AG10803 (cell line): Measurements from ENCODE around the gene CD151.

Experiments used
- DNase-seq: peaks from one replicate; pipeline ENCODE4 v3.0.0; 2010; ENCODE audit warnings: low read depth
- H3K4me3 ChIP-seq: 2 replicates; pipeline ENCODE4 v1.5.1; 2011; ENCODE audit warnings: mild to moderate bottlenecking, low read length, control low read depth
- CTCF ChIP-seq: conservative IDR thresholded peaks from 2 replicates; pipeline ENCODE4 v1.5.1; 2011; ENCODE audit warnings: mild to moderate bottlenecking, low read length, control low read depth, inconsistent platforms

CD151 gene

GRCh38 chr11:827146-827896, 5.4 kb upstream of the CD151 start:
- DNase-seq, result no peak
- no peak overlapping the region for H3K4me3 ChIP-seq
- no peak for TF ChIP-seq CTCF

GRCh38 chr11:827897-828192, 4.9 kb upstream of the CD151 start, which contains the start of gene CRACR2B:
TSS of gene CRACR2B (plus strand) at chr11:827919. CDS start at chr11:828608, 689 bp downstream.
- H3K4me3 ChIP-seq, result no peak within 1 kb of the TSS
- no peak for TF ChIP-seq CTCF

GRCh38 chr11:828506-829175, 4.1 kb upstream of the CD151 start:
- TF ChIP-seq CTCF, result no peak
- no peak overlapping the region for H3K4me3 ChIP-seq
- no peak for DNase-seq

More at GRCh38 chr11:827897-828192, 4.9 kb upstream of the CD151 start, which contains the start of gene CRACR2B:
- DNase-seq, result no peak

GRCh38 chr11:829176-829846, 3.4 kb upstream of the CD151 start:
- DNase-seq, result no peak
- TF ChIP-seq CTCF, result no peak
- H3K4me3 ChIP-seq, result no peak overlapping the region

DNA sequence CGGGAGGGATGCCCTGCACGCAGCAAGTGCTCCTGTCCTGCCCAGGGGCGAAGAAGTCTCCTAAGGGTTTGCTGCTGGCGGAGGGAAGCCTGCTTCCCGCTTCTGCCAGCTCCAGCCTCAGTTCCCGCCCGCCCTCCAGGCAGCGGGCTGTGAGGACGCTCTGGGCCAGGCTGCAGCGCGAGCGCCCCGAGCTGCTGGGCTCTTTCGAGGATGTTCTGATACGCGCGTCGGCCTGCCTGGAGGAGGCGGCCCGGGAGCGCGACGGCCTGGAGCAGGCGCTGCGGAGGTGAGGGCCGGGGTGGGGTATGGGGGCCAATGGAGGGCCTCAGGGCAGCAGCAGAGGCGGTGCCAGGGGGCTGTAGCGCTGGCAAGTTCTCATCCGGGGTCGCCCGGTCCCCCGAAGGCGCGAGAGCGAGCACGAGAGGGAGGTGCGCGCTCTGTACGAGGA, 2.9 kb upstream of the CD151 start:
- no peak for TF ChIP-seq CTCF
- no peak overlapping the region; the same call in 1 of the 2 replicates for H3K4me3 ChIP-seq
- no peak for DNase-seq

- no peak for TF ChIP-seq CTCF
- peak; percentile 40 for DNase-seq
- H3K4me3 ChIP-seq, result peak overlapping the region; percentile 29
Measured at GRCh38 chr11:830295-831117, 2.2 kb upstream of the CD151 start.
